KOPT-K1 (cell line): ENCODE data around the gene HOXD11.

Experiments
- H3K27ac ChIP-seq: fragments of 200-600 bp; sonication (generic); 2 replicates; pipeline ENCODE4 v1.5.1; 2016; ENCODE audit warnings: antibody characterized with exemption, mild to moderate bottlenecking, low read depth, low read length; ENCODE audit not compliant: poor library complexity, severe bottlenecking
- H3K36me3 ChIP-seq: fragments of 200-600 bp; sonication (generic); 2 replicates; pipeline ENCODE4 v1.5.1; 2017; ENCODE audit warnings: antibody characterized with exemption, mild to moderate bottlenecking, low read length, moderate library complexity; ENCODE audit not compliant: insufficient read depth
- H3K9me3 ChIP-seq: fragments of 200-600 bp; sonication (generic); 2 replicates; pipeline ENCODE4 v1.5.1; 2017; ENCODE audit warnings: antibody characterized with exemption, low read length, mild to moderate bottlenecking; ENCODE audit not compliant: insufficient read depth, poor library complexity, severe bottlenecking

The HOXD11 gene

GRCh38 chr2:176087330-176088047 is 19.6 kb upstream of the HOXD11 start:
- Histone ChIP-seq H3K27ac (no peak overlapping the region), H3K36me3 (no peaks in the 10 kb centered on the region), H3K9me3 (no peaks in the 10 kb centered on the region)

- H3K27ac ChIP-seq: no peak overlapping the region
- no peaks in the 10 kb centered on the region for H3K36me3 ChIP-seq
- no peaks in the 10 kb centered on the region for H3K9me3 ChIP-seq
Measured at GRCh38 chr2:176088048-176088936, 18.8 kb upstream of the HOXD11 start.

- no peaks in the 10 kb centered on the region for H3K36me3 ChIP-seq
- H3K9me3 ChIP-seq: no peaks in the 10 kb centered on the region
- H3K27ac ChIP-seq: no peak overlapping the region
Measured at GRCh38 chr2:176088937-176089842, 17.9 kb upstream of the HOXD11 start.

GRCh38 chr2:176089843-176090395 is 17.2 kb upstream of the HOXD11 start:
- Histone ChIP-seq H3K36me3 (no peaks in the 10 kb centered on the region), H3K9me3 (no peaks in the 10 kb centered on the region), H3K27ac (no peak overlapping the region)

- H3K36me3 ChIP-seq: no peaks in the 10 kb centered on the region
- no peaks in the 10 kb centered on the region for H3K9me3 ChIP-seq
- H3K27ac ChIP-seq: no peak overlapping the region
Measured at GRCh38 chr2:176090862-176091261, 16.2 kb upstream of the HOXD11 start.

- Histone ChIP-seq H3K9me3 (no peaks in the 10 kb centered on the region), H3K27ac (no peak overlapping the region), H3K36me3 (no peaks in the 10 kb centered on the region)
Measured at GRCh38 chr2:176091329-176092258, 15.5 kb upstream of the HOXD11 start.

- Histone ChIP-seq H3K36me3 (no peaks in the 10 kb centered on the region), H3K9me3 (no peaks in the 10 kb centered on the region), H3K27ac (no peak within 1 kb of the TSS)
Measured at GRCh38 chr2:176092270-176093144, 14.6 kb upstream of the HOXD11 start, which contains the start of gene HOXD13. Gene HOXD13 (plus strand): TSS chr2:176092721. CDS start chr2:176092891, 170 bp downstream.

- Histone ChIP-seq H3K36me3 (no peaks in the 10 kb centered on the region), H3K27ac (no peak overlapping the region), H3K9me3 (no peaks in the 10 kb centered on the region)
Measured at GRCh38 chr2:176093145-176093897, 13.8 kb upstream of the HOXD11 start.

GRCh38 chr2:176093898-176094249 is 13.2 kb upstream of the HOXD11 start:
- Histone ChIP-seq H3K36me3 (no peaks in the 10 kb centered on the region), H3K27ac (no peak overlapping the region), H3K9me3 (no peaks in the 10 kb centered on the region)

GRCh38 chr2:176094349-176094748 is 12.7 kb upstream of the HOXD11 start:
- H3K36me3 ChIP-seq: no peaks in the 10 kb centered on the region
- no peaks in the 10 kb centered on the region for H3K9me3 ChIP-seq
- H3K27ac ChIP-seq: no peak overlapping the region

GRCh38 chr2:176095421-176095820 is 11.7 kb upstream of the HOXD11 start:
- Histone ChIP-seq H3K36me3 (no peaks in the 10 kb centered on the region), H3K9me3 (no peaks in the 10 kb centered on the region), H3K27ac (no peak overlapping the region)

GRCh38 chr2:176096243-176096985 is 10.7 kb upstream of the HOXD11 start:
- Histone ChIP-seq H3K9me3 (no peaks in the 10 kb centered on the region), H3K27ac (peak overlapping the region; percentile 10), H3K36me3 (no peaks in the 10 kb centered on the region)
